ENCODE results near the gene TMEM31. TPM values are rescaled to one million over a fixed set of nuclear protein-coding genes. Genes with fewer than 3 reads are reported as not detected.

TMEM31 gene
- total and polyA plus RNA-seq, 9 of the 15 experiments (the other 6 are each of a cell fraction or from before 2014, with no cell fraction given), result 0.18 TPM; not detected in 8

GRCh38 chrX:103687073-103687695 lies 23.5 kb upstream of the TMEM31 start (continued):
- TF ChIP-seq CLOCK (CRISPR knock-in tag; IDR thresholded peaks at IDR 0.05; ENCODE audit: borderline replicate concordance) (no peak), ZNF444 (CRISPR knock-in tag; IDR thresholded peaks at IDR 0.05) (no peak), EGR1 (conservative IDR thresholded peaks at IDR 0.05) (peak; percentile 72), DNMT1 (IDR thresholded peaks at IDR 0.05) (0 out of 2 replicates have a peak, but pooled peaks have one; percentile 55), NUFIP1 (IDR thresholded peaks at IDR 0.05; ENCODE audit: partially characterized antibody) (no peak), HMBOX1 (IDR thresholded peaks at IDR 0.05) (no peak), SIN3A (IDR thresholded peaks at IDR 0.05; ENCODE audit: borderline replicate concordance in 2 of 2, control insufficient read depth in 1 of 2, low read depth in 2 of 2, low read length in 2 of 2) (no peak), SNIP1 (IDR thresholded peaks at IDR 0.05; ENCODE audit: low read depth) (no peak), ZBTB7A (IDR thresholded peaks at IDR 0.05; ENCODE audit: borderline replicate concordance, control insufficient read depth, low read depth, low read length) (no peak; the same call in 1 of the 2 replicates), YBX1 (IDR thresholded peaks at IDR 0.05) (no peak), ARID2 (IDR thresholded peaks at IDR 0.05) (no peak), KDM4B (IDR thresholded peaks at IDR 0.05; ENCODE audit: borderline replicate concordance in 2 of 2, low read depth in 1 of 2) (no peak), CBFA2T2 (conservative IDR thresholded peaks at IDR 0.05) (peak; percentile 1; the same call in 1 of the 2 replicates), PREB (CRISPR knock-in tag; IDR thresholded peaks at IDR 0.05) (no peak), ZNF23 (CRISPR knock-in tag; IDR thresholded peaks at IDR 0.05) (no peak), ARNT (IDR thresholded peaks at IDR 0.05) (peak in 1 of 2 experiments; percentile 70; a peak in 1 of 4 replicates), KHSRP (IDR thresholded peaks at IDR 0.05) (no peak), HCFC1 (IDR thresholded peaks at IDR 0.05; ENCODE audit: low read depth, low read length) (no peak), SLC30A9 (CRISPR knock-in tag; IDR thresholded peaks at IDR 0.05) (no peak), SMARCB1 (IDR thresholded peaks at IDR 0.05; ENCODE audit: insufficient read length, low read depth) (no peak), HDAC8 (tag; IDR thresholded peaks at IDR 0.05) (no peak)
- TF ChIP-seq, protein P1, sequence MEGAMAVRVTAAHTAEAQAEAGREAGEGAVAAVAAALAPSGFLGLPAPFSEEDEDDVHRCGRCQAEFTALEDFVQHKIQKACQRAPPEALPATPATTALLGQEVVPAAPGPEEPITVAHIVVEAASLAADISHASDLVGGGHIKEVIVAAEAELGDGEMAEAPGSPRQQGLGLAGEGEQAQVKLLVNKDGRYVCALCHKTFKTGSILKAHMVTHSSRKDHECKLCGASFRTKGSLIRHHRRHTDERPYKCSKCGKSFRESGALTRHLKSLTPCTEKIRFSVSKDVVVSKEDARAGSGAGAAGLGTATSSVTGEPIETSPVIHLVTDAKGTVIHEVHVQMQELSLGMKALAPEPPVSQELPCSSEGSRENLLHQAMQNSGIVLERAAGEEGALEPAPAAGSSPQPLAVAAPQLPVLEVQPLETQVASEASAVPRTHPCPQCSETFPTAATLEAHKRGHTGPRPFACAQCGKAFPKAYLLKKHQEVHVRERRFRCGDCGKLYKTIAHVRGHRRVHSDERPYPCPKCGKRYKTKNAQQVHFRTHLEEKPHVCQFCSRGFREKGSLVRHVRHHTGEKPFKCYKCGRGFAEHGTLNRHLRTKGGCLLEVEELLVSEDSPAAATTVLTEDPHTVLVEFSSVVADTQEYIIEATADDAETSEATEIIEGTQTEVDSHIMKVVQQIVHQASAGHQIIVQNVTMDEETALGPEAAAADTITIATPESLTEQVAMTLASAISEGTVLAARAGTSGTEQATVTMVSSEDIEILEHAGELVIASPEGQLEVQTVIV (CRISPR knock-in tag; IDR thresholded peaks at IDR 0.05; ENCODE audit: borderline replicate concordance), result no peak

All from K562 (cell line).